Spleen (tissue), 11 donors: ENCODE data around the gene TAS2R13. TPM values are rescaled to one million over a fixed set of nuclear protein-coding genes. Genes with fewer than 3 reads are reported as not detected.

Experiments
- DNase-seq: peaks from one replicate; pipeline ENCODE4 v3.0.0-alpha.2; 2020
- H3K27ac ChIP-seq, 8 donors: fragments of 200-600 bp; sonication (generic) in 7 of 8; 1 replicate in 4 of 8; 2 replicates in 4 of 8; pipeline versions ENCODE4 v1.5.0 to v1.8.0; 2016 to 2021; ENCODE audit warnings: inconsistent platforms in 4 of 8, mild to moderate bottlenecking in 4 of 8, moderate library complexity in 1 of 8
- H3K27me3 ChIP-seq, 7 donors: fragments of 200-600 bp; sonication (generic) in 6 of 7; replicated peaks in 1 of 7; 1 replicate in 4 of 7; 2 replicates in 3 of 7; pipeline versions ENCODE4 v1.5.0 to v1.8.0; 2016 to 2021; ENCODE audit warnings: inconsistent platforms in 3 of 7, mild to moderate bottlenecking in 1 of 7
- H3K36me3 ChIP-seq, 6 donors: fragments of 200-600 bp; sonication (generic) in 5 of 6; 1 replicate in 4 of 6; 2 replicates in 2 of 6; pipeline versions ENCODE4 v1.5.0 to v1.8.0; 2016 to 2021; ENCODE audit warnings: inconsistent platforms in 2 of 6
- H3K4me1 ChIP-seq, 6 donors: fragments of 200-600 bp; sonication (generic) in 5 of 6; 1 replicate in 3 of 6; 2 replicates in 3 of 6; pipeline versions ENCODE4 v1.5.0 to v1.8.0; 2016 to 2021; ENCODE audit warnings: inconsistent platforms in 3 of 6
- H3K4me3 ChIP-seq, 8 donors: fragments of 200-600 bp; sonication (generic) in 7 of 8; 1 replicate in 4 of 8; 2 replicates in 4 of 8; pipeline versions ENCODE4 v1.5.0 to v1.8.0; 2016 to 2021; ENCODE audit warnings: inconsistent platforms in 4 of 8, mild to moderate bottlenecking in 4 of 8, moderate library complexity in 2 of 8
- H3K9me3 ChIP-seq, 8 donors: fragments of 200-600 bp; sonication (generic) in 7 of 8; 1 replicate in 4 of 8; 2 replicates in 4 of 8; pipeline versions ENCODE4 v1.5.0 to v1.8.0; 2016 to 2021; ENCODE audit warnings: inconsistent platforms in 4 of 8
- POLR2A ChIP-seq, 3 donors: fragments of 450-650 bp; IDR thresholded peaks; one replicate each; pipeline ENCODE4 v1.5.1; 2017; ENCODE audit warnings: antibody characterized with exemption in 3 of 3, mild to moderate bottlenecking in 1 of 3
- POLR2AphosphoS5 ChIP-seq, 3 donors: sonication (generic); formaldehyde crosslinking; IDR thresholded peaks; one replicate each; pipeline ENCODE4 v1.5.1; 2017; ENCODE audit warnings: antibody characterized with exemption in 3 of 3
- WGBS, 5 donors: extraction: QIAGEN DNeasy Blood & Tissue Kit in 3 of 5; methylation state at CpG; one replicate each; pipeline versions ENCODE4 v1.1.5 to v1.1.7; 2013 to 2018; 5-methylcytosine and 5-hydroxymethylcytosine counted together
- intact Hi-C: fragments of 100-400 bp; cut with DNase I; formaldehyde crosslinking; loops from one replicate; pipeline ENCODE4 v1.15.0; 2023; ENCODE audit warnings: low total_unique reads
- polyA plus RNA-seq, 3 donors: library from polyadenylated mRNA; stranded (reverse); fragments of 200-250 nt; gene quantifications; one replicate each; pipeline ENCODE4 v1.2.1, GENCODE V29; 2013
- total RNA-seq, 7 donors: library from RNA; depleted of rRNA in 3 of 7; stranded (reverse); fragments of >200 nt in 3 of 7; fragmentation: NEBNext Ultra II Directional in 4 of 7; extraction: Animal tissue kit (Norgen Biotek cat#: 25700) in 4 of 7; gene quantifications; one replicate each; pipeline versions ENCODE4 v1.1.0 to v1.2.1, GENCODE V29; 2016 to 2021
- TF ChIP-seq, protein P1 (sequence below), 11 experiments: fragments of 200-600 bp in 7 of 11; fragments of 450-650 bp in 4 of 11; sonication (generic) in 4 of 11; IDR thresholded peaks in 8 of 11; conservative IDR thresholded peaks in 3 of 11; 1 replicate in 7 of 11; 2 replicates in 4 of 11; pipeline versions ENCODE4 v1.4.0 to v1.8.0; 2016 to 2021; ENCODE audit warnings: antibody characterized with exemption in 11 of 11, inconsistent platforms in 4 of 11, mild to moderate bottlenecking in 1 of 11
- donor health status: healthy with polysubstance abuse.
- donor health status: DM: no; HTN: no; CAD: no; lungs with moderate emphysema.
- donor health status: DM: no; HTN: no; CAD: no.
- donor health status: Bipolar disorder and iron deficiency.
- donor health status: healthy.
- donor health status: DM: no; HTN: no; CAD: no.
- donor health status: DM: yes; HTN: yes; CAD: no.

TAS2R13 gene
- total and polyA plus RNA-seq, 10 donors: 0.06 to 8.7 (median 3.8) TPM; not detected in 2

GRCh38 chr12:10936506-10936905 lies 27.1 kb upstream of the TAS2R13 start:
- DNase-seq: no peak
- intact Hi-C loops: no loop called here
- Histone ChIP-seq H3K36me3 (no peaks in the 10 kb centered on the region), H3K4me1 (no peaks in the 10 kb centered on the region), H3K27me3 (no peaks in the 10 kb centered on the region), H3K27ac (no peak overlapping the region), H3K9me3 (no peaks in the 10 kb centered on the region), H3K4me3 (no peak overlapping the region)
- TF ChIP-seq POLR2A (IDR thresholded peaks at IDR 0.05) (no peak), POLR2AphosphoS5 (IDR thresholded peaks at IDR 0.05) (no peak)
- TF ChIP-seq, protein P1, sequence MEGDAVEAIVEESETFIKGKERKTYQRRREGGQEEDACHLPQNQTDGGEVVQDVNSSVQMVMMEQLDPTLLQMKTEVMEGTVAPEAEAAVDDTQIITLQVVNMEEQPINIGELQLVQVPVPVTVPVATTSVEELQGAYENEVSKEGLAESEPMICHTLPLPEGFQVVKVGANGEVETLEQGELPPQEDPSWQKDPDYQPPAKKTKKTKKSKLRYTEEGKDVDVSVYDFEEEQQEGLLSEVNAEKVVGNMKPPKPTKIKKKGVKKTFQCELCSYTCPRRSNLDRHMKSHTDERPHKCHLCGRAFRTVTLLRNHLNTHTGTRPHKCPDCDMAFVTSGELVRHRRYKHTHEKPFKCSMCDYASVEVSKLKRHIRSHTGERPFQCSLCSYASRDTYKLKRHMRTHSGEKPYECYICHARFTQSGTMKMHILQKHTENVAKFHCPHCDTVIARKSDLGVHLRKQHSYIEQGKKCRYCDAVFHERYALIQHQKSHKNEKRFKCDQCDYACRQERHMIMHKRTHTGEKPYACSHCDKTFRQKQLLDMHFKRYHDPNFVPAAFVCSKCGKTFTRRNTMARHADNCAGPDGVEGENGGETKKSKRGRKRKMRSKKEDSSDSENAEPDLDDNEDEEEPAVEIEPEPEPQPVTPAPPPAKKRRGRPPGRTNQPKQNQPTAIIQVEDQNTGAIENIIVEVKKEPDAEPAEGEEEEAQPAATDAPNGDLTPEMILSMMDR (IDR thresholded peaks at IDR 0.05 in 8 of 11, conservative IDR thresholded peaks at IDR 0.05 in 3 of 11): no peak
- 68 to 75% (median 69%) methylated on average over 1 of the region's 1 CpG for WGBS, 5 donors

DNA sequence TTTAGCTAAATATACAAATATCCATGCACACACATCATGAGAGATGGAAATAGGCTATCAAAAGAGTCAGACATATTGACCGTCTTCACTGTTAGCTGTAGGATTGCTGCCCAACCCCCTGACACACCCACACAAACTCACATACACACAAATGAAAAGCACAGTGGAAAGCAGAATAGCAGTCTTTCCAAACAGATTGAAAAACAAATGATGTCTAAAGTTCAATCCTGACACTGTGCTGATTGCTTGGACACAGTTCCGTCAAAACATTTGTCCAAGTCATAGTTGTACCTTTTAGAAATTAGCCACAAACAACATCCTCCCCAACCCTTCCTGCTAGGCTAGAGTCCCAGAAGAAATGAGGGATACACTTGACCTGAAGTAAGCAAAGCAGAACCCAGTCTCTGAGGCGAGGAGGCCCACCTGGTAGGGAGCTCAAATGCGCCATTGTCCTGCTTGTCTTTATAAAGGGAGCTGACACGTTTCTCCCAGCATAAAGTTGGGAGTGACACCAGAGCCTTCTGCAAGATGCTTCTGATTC lies 19.5 kb upstream of the TAS2R13 start, which contains the start of gene PRH2:
PRH2 (plus strand) TSS at position 491 of the 541 bp plus-strand sequence; CDS start at position 529, 38 bp downstream.
- H3K27me3 ChIP-seq: no peaks in the 10 kb centered on the region
- TF ChIP-seq POLR2A (IDR thresholded peaks at IDR 0.05): no peak
- H3K4me3 ChIP-seq: no peak within 1 kb of the TSS
- no peaks in the 10 kb centered on the region for H3K4me1 ChIP-seq
- H3K36me3 ChIP-seq: no peaks in the 10 kb centered on the region
- DNase-seq: no peak
- 92 to 98% (median 96%) methylated on average over 5 of the region's 5 CpGs for WGBS, 5 donors
- no peak within 1 kb of the TSS for H3K27ac ChIP-seq
- H3K9me3 ChIP-seq: no peaks in the 10 kb centered on the region
- intact Hi-C loops: no loop called here

DNA sequence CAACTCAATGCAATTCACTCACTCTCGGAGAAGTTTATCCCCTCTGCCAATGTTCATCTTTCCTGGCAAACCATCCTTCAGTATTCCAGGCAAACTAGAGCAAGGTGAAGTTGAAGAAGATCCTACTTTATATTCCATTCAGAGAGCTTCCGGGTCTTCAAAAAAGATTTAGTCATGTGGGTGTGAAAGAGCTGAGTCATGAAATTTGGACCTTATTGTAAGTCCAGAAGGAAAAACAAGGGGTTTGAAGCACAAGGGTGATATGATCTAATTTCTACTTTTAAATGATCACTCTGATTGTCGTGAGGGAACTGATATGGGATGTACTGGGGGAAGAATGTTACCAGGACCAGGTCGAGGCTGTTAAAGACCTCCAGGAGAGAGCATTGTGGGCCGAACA lies 16.9 kb upstream of the TAS2R13 start:
- no peaks in the 10 kb centered on the region for H3K36me3 ChIP-seq
- intact Hi-C loops: no loop called here
- H3K9me3 ChIP-seq: no peaks in the 10 kb centered on the region
- TF ChIP-seq POLR2AphosphoS5 (IDR thresholded peaks at IDR 0.05): no peak
- TF ChIP-seq POLR2A (IDR thresholded peaks at IDR 0.05): no peak
- TF ChIP-seq, protein P1 (IDR thresholded peaks at IDR 0.05 in 8 of 11, conservative IDR thresholded peaks at IDR 0.05 in 3 of 11): no peak
- 85 to 98% (median 94%) methylated on average over 5 of the region's 5 CpGs for WGBS, 5 donors
- no peak overlapping the region for H3K4me3 ChIP-seq
- no peak overlapping the region for H3K27ac ChIP-seq
- no peak for DNase-seq
- no peaks in the 10 kb centered on the region for H3K27me3 ChIP-seq
- no peaks in the 10 kb centered on the region for H3K4me1 ChIP-seq

DNA sequence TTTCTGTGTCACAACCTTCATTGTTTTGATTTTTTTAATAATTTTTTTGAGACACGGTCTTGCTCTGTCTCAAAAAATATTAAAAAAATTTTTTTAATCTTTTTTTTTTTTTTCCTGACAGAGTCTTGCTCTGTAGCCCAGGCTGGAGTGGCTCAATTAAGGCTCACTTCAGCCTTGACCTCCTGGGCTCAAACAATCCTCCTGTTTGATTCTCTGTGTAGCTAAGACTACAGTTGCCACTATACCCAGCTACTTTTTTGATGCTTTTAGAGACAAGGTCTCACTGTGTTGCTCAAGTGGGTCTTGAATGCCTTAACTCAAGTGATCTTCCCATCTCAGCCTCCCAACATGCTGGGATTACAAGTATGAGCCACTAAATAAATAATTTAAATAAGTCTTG lies 10.4 kb upstream of the TAS2R13 start:
- Histone ChIP-seq H3K36me3 (no peaks in the 10 kb centered on the region), H3K4me3 (no peak overlapping the region), H3K9me3 (no peaks in the 10 kb centered on the region), H3K27me3 (no peaks in the 10 kb centered on the region), H3K27ac (no peak overlapping the region), H3K4me1 (no peaks in the 10 kb centered on the region)
- 91 to 100% (median 97%) methylated on average over 1 of the region's 1 CpG for WGBS, 5 donors
- TF ChIP-seq, protein P1 (IDR thresholded peaks at IDR 0.05 in 8 of 11, conservative IDR thresholded peaks at IDR 0.05 in 3 of 11): no peak
- no peak for TF ChIP-seq POLR2AphosphoS5 (IDR thresholded peaks at IDR 0.05)
- no peak for TF ChIP-seq POLR2A (IDR thresholded peaks at IDR 0.05)
- DNase-seq: no peak
- intact Hi-C loops: no loop called here
